WTC11 (cell line): ENCODE measurements around the gene PLXDC1. TPM values are rescaled to one million over a fixed set of nuclear protein-coding genes. Genes with fewer than 3 reads are reported as not detected.

Source experiments
- ATAC-seq: fragments of 200-7000 bp; cut with Tn5 transposase; 2 replicates; pipeline ENCODE4 v1.10.0; 2021; ENCODE audit warnings: mild to moderate bottlenecking, moderate library complexity
- CTCF ChIA-PET: fragments of 300-600 bp; sonication (Branson Sonifier 250); formaldehyde crosslinking; loops from one replicate; lab custom pipeline; 2021; ENCODE audit warnings: antibody characterized with exemption; lab: Charles Lee
- POLR2A ChIA-PET: fragments of 350-600 bp; sonication (Branson Sonifier 250); formaldehyde crosslinking; loops from one replicate; lab custom pipeline; 2021; ENCODE audit warnings: antibody characterized with exemption; lab: Charles Lee
- DNase-seq: peaks from one replicate; pipeline ENCODE4 v3.0.0; 2021; ENCODE audit warnings: low spot score
- H3K27ac Mint-ChIP-seq: 2 replicates; pipeline ENCODE4 v1.8.0; 2021; ENCODE audit warnings: mixed read lengths
- H3K27me3 Mint-ChIP-seq: 2 replicates; pipeline ENCODE4 v1.8.0; 2021; ENCODE audit warnings: low read depth, mild to moderate bottlenecking, moderate library complexity, mixed read lengths
- H3K36me3 Mint-ChIP-seq: 2 replicates; pipeline ENCODE4 v1.8.0; 2021; ENCODE audit warnings: mixed read lengths
- H3K4me1 Mint-ChIP-seq: 2 replicates; pipeline ENCODE4 v1.8.0; 2022; ENCODE audit warnings: mixed read lengths
- H3K4me3 Mint-ChIP-seq: 2 replicates; pipeline ENCODE4 v1.8.0; 2021; ENCODE audit warnings: mild to moderate bottlenecking, moderate library complexity, mixed read lengths
- H3K9me3 Mint-ChIP-seq: 2 replicates; pipeline ENCODE4 v1.8.0; 2021; ENCODE audit warnings: mixed read lengths
- CBFB ChIP-seq: sonication (generic); formaldehyde crosslinking; IDR thresholded peaks from 2 replicates; pipeline ENCODE4 v1.8.1; 2022; ENCODE audit warnings: mild to moderate bottlenecking, low read depth, missing genetic modification reagents
- ESRRA ChIP-seq: sonication (generic); formaldehyde crosslinking; IDR thresholded peaks from 2 replicates; pipeline ENCODE4 v1.8.1; 2022; ENCODE audit warnings: mild to moderate bottlenecking, missing genetic modification reagents, borderline replicate concordance
- FOXP1 ChIP-seq: sonication (generic); formaldehyde crosslinking; IDR thresholded peaks from 2 replicates; pipeline ENCODE4 v1.8.0; 2022; ENCODE audit warnings: missing genetic modification reagents, mild to moderate bottlenecking, moderate library complexity, borderline replicate concordance
- GABPB1 ChIP-seq: sonication (generic); formaldehyde crosslinking; IDR thresholded peaks from 2 replicates; pipeline ENCODE4 v1.8.1; 2023; ENCODE audit warnings: mild to moderate bottlenecking, missing genetic modification reagents
- GTF2I ChIP-seq: fragments of 250-450 bp; sonication (Bioruptor Pico); conservative IDR thresholded peaks from 2 replicates; pipeline ENCODE4 v1.4.0; 2021; ENCODE audit warnings: mild to moderate bottlenecking
- IRF2 ChIP-seq: sonication (generic); formaldehyde crosslinking; IDR thresholded peaks from 2 replicates; pipeline ENCODE4 v1.8.0; 2022; ENCODE audit warnings: low read depth, missing genetic modification reagents, borderline replicate concordance
- JUN ChIP-seq: sonication (generic); formaldehyde crosslinking; IDR thresholded peaks from 2 replicates; pipeline ENCODE4 v1.8.0; 2023; ENCODE audit warnings: mild to moderate bottlenecking, missing genetic modification reagents
- NFATC4 ChIP-seq: fragments of 250-450 bp; sonication (Bioruptor Pico); IDR thresholded peaks from 2 replicates; pipeline ENCODE4 v1.9.0; 2021; ENCODE audit warnings: mild to moderate bottlenecking
- NFYB ChIP-seq: sonication (generic); formaldehyde crosslinking; conservative IDR thresholded peaks from 2 replicates; pipeline ENCODE4 v1.8.0; 2022; ENCODE audit warnings: low read depth, missing genetic modification reagents
- SMAD3 ChIP-seq: sonication (generic); formaldehyde crosslinking; IDR thresholded peaks from 2 replicates; pipeline ENCODE4 v1.8.0; 2022; ENCODE audit warnings: missing genetic modification reagents, mild to moderate bottlenecking, borderline replicate concordance
- ZNF219 ChIP-seq: sonication (generic); formaldehyde crosslinking; IDR thresholded peaks from 2 replicates; pipeline ENCODE4 v1.8.0; 2023; ENCODE audit warnings: missing genetic modification reagents, mild to moderate bottlenecking, borderline replicate concordance
- ZNF263 ChIP-seq: sonication (generic); formaldehyde crosslinking; IDR thresholded peaks from 2 replicates; pipeline ENCODE4 v1.8.1; 2022; ENCODE audit warnings: low read depth, mild to moderate bottlenecking, moderate library complexity, missing genetic modification reagents
- ZNF416 ChIP-seq: fragments of 250-450 bp; sonication (Bioruptor Pico); IDR thresholded peaks from 2 replicates; pipeline ENCODE4 v1.9.0; 2021; ENCODE audit warnings: mild to moderate bottlenecking, inconsistent platforms
- ZNF423 ChIP-seq: fragments of 250-450 bp; sonication (Bioruptor Pico); IDR thresholded peaks from 2 replicates; pipeline ENCODE4 v2.1.2; 2022; ENCODE audit warnings: mild to moderate bottlenecking, moderate library complexity
- total RNA-seq: library from RNA; stranded (reverse); gene quantifications from 3 replicates; pipeline ENCODE4 v1.2.3, GENCODE V29; 2021
- TF ChIP-seq, protein P1 (sequence below): sonication (generic); formaldehyde crosslinking; IDR thresholded peaks from 2 replicates; pipeline ENCODE4 v1.8.1; 2022; ENCODE audit warnings: low read depth, missing genetic modification reagents, borderline replicate concordance
- TF ChIP-seq, protein P2 (sequence below): sonication (generic); formaldehyde crosslinking; IDR thresholded peaks from 2 replicates; pipeline ENCODE4 v1.8.1; 2022; ENCODE audit warnings: mild to moderate bottlenecking, missing genetic modification reagents, moderate library complexity, borderline replicate concordance
- TF ChIP-seq, protein P3 (sequence below): sonication (generic); formaldehyde crosslinking; IDR thresholded peaks from 2 replicates; pipeline ENCODE4 v1.8.0; 2023; ENCODE audit warnings: missing genetic modification reagents, mild to moderate bottlenecking, borderline replicate concordance
- TF ChIP-seq, protein P4 (sequence below): fragments of 250-450 bp; sonication (Bioruptor Pico); IDR thresholded peaks from 2 replicates; pipeline ENCODE4 v1.9.0; 2021; ENCODE audit warnings: mild to moderate bottlenecking
- TF ChIP-seq, protein P5 (sequence below): fragments of 250-450 bp; sonication (Bioruptor Pico); IDR thresholded peaks from 2 replicates; pipeline ENCODE4 v1.9.0; 2021; ENCODE audit warnings: moderate library complexity, mild to moderate bottlenecking, inconsistent platforms, borderline replicate concordance

The PLXDC1 gene
- total RNA-seq, 1 experiment from 2014 or later, result 5.4 TPM

DNA sequence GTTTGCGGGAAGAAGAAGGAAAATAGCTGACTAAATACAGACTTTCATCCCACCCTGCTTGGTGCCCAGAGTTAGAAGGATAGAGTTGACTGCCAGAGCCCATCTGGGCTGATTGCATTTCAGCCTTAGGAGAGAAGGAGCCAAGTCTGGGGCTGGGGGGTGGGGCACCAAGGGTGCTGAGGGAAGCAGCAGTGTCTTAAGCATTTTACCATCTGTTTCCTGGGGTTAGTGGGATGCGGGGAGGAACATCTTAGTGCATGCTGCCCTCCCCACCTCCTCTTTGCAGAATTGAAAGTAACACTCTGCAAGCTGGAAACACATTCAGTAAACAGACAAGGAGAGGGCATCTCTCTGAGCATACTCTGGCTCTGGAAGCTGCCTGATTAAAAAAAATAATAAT lies 16.0 kb upstream of the PLXDC1 start (continued):
- TF ChIP-seq IRF2 (CRISPR knock-in tag) (no peak), NFATC4 (CRISPR knock-in tag) (no peak), CBFB (CRISPR knock-in tag) (no peak), SMAD3 (no peak), ESRRA (no peak)
- TF ChIP-seq, protein P1, sequence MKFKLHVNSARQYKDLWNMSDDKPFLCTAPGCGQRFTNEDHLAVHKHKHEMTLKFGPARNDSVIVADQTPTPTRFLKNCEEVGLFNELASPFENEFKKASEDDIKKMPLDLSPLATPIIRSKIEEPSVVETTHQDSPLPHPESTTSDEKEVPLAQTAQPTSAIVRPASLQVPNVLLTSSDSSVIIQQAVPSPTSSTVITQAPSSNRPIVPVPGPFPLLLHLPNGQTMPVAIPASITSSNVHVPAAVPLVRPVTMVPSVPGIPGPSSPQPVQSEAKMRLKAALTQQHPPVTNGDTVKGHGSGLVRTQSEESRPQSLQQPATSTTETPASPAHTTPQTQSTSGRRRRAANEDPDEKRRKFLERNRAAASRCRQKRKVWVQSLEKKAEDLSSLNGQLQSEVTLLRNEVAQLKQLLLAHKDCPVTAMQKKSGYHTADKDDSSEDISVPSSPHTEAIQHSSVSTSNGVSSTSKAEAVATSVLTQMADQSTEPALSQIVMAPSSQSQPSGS (CRISPR knock-in tag), result no peak
- TF ChIP-seq, protein P2, sequence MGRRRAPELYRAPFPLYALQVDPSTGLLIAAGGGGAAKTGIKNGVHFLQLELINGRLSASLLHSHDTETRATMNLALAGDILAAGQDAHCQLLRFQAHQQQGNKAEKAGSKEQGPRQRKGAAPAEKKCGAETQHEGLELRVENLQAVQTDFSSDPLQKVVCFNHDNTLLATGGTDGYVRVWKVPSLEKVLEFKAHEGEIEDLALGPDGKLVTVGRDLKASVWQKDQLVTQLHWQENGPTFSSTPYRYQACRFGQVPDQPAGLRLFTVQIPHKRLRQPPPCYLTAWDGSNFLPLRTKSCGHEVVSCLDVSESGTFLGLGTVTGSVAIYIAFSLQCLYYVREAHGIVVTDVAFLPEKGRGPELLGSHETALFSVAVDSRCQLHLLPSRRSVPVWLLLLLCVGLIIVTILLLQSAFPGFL (CRISPR knock-in tag), result no peak

DNA sequence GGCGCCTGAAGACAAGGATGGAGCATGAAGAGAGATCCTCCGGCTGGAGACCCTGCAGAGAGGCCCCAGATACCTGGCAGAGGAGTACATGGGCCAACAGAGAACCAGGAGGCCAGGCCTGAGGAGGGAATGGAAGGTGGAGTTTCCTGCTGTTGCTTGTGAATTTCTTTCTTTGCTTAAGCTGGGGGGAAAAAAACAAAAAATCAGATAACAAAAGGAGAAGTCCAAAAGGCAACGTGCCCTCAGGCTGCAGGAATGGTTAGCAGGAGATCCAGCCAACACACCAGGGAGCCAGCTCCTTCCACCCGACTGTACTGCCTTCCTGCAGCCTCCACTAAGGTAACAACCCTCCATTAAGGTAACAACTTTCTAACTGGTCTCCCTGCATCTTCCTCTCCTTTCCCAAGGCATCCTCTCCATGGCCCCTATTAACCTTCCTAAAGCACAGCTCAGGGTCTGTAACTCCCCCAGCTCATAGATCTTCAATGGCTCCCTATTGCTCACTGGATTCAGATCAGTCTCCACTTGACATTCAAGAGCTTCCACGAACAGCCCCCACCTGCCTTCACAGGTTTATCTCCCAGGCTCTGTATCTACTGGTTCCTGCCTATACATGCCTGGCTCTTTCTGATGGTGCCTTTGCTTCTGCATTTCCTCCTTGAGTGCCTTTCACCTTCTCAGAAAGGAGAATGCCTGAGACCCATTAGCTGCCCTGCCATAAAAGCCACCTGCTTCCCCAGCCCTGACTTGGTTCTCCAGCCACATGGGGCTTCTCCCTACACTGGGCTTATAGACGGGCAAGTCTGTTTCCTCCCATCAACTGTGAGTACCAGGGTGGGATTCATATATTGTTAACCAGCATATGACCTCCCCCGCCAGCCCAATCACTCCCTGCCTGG lies 15.2 kb upstream of the PLXDC1 start:
- Mint-ChIP-seq H3K27ac (no peak overlapping the region), H3K27me3 (peaks cover 56% of the 10 kb centered on the region), H3K9me3 (peaks cover 9% of the 10 kb centered on the region), H3K36me3 (peaks cover 6% of the 10 kb centered on the region), H3K4me3 (peak overlapping the region; percentile 94), H3K4me1 (peaks cover 21% of the 10 kb centered on the region)
- CTCF ChIA-PET, result interaction anchor here (1.2 to 7.0 kb wide), 10 partner anchors 8 to 296 kb away, joined by 3 to 284 read pairs (median 34); partner anchors contain the start of gene PLXDC1
- DNase-seq (no peak), ATAC-seq (no peak)
- POLR2A ChIA-PET, result interaction anchor here (0.5 to 3.4 kb wide), 4 partner anchors 8 to 1772 kb away, joined by 3 to 21 read pairs (median 4); partner anchors contain the start of gene RPL19
- TF ChIP-seq, protein P3, sequence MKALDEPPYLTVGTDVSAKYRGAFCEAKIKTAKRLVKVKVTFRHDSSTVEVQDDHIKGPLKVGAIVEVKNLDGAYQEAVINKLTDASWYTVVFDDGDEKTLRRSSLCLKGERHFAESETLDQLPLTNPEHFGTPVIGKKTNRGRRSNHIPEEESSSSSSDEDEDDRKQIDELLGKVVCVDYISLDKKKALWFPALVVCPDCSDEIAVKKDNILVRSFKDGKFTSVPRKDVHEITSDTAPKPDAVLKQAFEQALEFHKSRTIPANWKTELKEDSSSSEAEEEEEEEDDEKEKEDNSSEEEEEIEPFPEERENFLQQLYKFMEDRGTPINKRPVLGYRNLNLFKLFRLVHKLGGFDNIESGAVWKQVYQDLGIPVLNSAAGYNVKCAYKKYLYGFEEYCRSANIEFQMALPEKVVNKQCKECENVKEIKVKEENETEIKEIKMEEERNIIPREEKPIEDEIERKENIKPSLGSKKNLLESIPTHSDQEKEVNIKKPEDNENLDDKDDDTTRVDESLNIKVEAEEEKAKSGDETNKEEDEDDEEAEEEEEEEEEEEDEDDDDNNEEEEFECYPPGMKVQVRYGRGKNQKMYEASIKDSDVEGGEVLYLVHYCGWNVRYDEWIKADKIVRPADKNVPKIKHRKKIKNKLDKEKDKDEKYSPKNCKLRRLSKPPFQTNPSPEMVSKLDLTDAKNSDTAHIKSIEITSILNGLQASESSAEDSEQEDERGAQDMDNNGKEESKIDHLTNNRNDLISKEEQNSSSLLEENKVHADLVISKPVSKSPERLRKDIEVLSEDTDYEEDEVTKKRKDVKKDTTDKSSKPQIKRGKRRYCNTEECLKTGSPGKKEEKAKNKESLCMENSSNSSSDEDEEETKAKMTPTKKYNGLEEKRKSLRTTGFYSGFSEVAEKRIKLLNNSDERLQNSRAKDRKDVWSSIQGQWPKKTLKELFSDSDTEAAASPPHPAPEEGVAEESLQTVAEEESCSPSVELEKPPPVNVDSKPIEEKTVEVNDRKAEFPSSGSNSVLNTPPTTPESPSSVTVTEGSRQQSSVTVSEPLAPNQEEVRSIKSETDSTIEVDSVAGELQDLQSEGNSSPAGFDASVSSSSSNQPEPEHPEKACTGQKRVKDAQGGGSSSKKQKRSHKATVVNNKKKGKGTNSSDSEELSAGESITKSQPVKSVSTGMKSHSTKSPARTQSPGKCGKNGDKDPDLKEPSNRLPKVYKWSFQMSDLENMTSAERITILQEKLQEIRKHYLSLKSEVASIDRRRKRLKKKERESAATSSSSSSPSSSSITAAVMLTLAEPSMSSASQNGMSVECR (CRISPR knock-in tag), result no peak
- TF ChIP-seq, protein P4, sequence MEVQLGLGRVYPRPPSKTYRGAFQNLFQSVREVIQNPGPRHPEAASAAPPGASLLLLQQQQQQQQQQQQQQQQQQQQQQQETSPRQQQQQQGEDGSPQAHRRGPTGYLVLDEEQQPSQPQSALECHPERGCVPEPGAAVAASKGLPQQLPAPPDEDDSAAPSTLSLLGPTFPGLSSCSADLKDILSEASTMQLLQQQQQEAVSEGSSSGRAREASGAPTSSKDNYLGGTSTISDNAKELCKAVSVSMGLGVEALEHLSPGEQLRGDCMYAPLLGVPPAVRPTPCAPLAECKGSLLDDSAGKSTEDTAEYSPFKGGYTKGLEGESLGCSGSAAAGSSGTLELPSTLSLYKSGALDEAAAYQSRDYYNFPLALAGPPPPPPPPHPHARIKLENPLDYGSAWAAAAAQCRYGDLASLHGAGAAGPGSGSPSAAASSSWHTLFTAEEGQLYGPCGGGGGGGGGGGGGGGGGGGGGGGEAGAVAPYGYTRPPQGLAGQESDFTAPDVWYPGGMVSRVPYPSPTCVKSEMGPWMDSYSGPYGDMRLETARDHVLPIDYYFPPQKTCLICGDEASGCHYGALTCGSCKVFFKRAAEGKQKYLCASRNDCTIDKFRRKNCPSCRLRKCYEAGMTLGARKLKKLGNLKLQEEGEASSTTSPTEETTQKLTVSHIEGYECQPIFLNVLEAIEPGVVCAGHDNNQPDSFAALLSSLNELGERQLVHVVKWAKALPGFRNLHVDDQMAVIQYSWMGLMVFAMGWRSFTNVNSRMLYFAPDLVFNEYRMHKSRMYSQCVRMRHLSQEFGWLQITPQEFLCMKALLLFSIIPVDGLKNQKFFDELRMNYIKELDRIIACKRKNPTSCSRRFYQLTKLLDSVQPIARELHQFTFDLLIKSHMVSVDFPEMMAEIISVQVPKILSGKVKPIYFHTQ (CRISPR knock-in tag), result no peak
- no peak for TF ChIP-seq ZNF423 (CRISPR knock-in tag)
- TF ChIP-seq, protein P5, sequence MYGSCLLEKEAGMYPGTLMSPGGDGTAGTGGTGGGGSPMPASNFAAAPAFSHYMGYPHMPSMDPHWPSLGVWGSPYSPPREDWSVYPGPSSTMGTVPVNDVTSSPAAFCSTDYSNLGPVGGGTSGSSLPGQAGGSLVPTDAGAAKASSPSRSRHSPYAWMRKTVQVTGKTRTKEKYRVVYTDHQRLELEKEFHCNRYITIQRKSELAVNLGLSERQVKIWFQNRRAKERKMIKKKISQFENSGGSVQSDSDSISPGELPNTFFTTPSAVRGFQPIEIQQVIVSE, result no peak
- TF ChIP-seq JUN (CRISPR knock-in tag), result no peak
- no peak for TF ChIP-seq NFYB
- TF ChIP-seq GABPB1 (CRISPR knock-in tag), result no peak
- TF ChIP-seq FOXP1 (CRISPR knock-in tag), result no peak
- TF ChIP-seq ZNF416 (CRISPR knock-in tag), result no peak
- TF ChIP-seq ZNF219, result no peak
- TF ChIP-seq, protein P1 (CRISPR knock-in tag), result no peak
- TF ChIP-seq ZNF263 (CRISPR knock-in tag), result no peak
- TF ChIP-seq GTF2I (CRISPR knock-in tag), result no peak
